Astrocyte (in vitro differentiated cells and primary cell): ENCODE data around the gene RCAN2. TPM values are rescaled to one million over a fixed set of nuclear protein-coding genes. Genes with fewer than 3 reads are reported as not detected.
A peak's percentile ranks its signal among the peaks of the same experiment; 100 is the strongest.

Experiments
- DNase-seq: peaks from one replicate; pipeline ENCODE4 v3.0.0-alpha.2; 2010; ENCODE audit warnings: low read depth
- FAIRE-seq: peaks from 2 replicates; lab custom pipeline; 2011; peaks lifted over from hg19 to GRCh38; lab: Jason Lieb, UNC
- H2AFZ ChIP-seq: 2 replicates; pipeline ENCODE4 v1.6.0; 2012; ENCODE audit warnings: low read depth, low read length, inconsistent platforms
- H3K27ac ChIP-seq: 2 replicates; pipeline ENCODE4 v1.5.1; 2011; ENCODE audit warnings: low read depth, low read length, inconsistent platforms
- H3K27me3 ChIP-seq: 2 replicates; pipeline ENCODE4 v1.6.0; 2011; ENCODE audit warnings: low read length, inconsistent platforms; ENCODE audit not compliant: insufficient read depth
- H3K36me3 ChIP-seq: 2 replicates; pipeline ENCODE4 v1.5.1; 2011; ENCODE audit warnings: low read length, inconsistent platforms; ENCODE audit not compliant: insufficient read depth
- H3K4me1 ChIP-seq: 2 replicates; pipeline ENCODE4 v1.5.1; 2011; ENCODE audit warnings: low read length, inconsistent platforms; ENCODE audit not compliant: insufficient read depth
- H3K4me2 ChIP-seq: 2 replicates; pipeline ENCODE4 v1.6.0; 2012; ENCODE audit warnings: low read length, inconsistent platforms
- H3K4me3 ChIP-seq: 2 replicates; pipeline ENCODE4 v1.5.1; 2011; ENCODE audit warnings: low read depth, mild to moderate bottlenecking, low read length, inconsistent platforms; ENCODE audit not compliant: insufficient read depth
- H3K79me2 ChIP-seq: 2 replicates; pipeline ENCODE4 v1.6.0; 2012; ENCODE audit warnings: mild to moderate bottlenecking, low read length, inconsistent platforms; ENCODE audit not compliant: insufficient read depth
- H3K9ac ChIP-seq: 2 replicates; pipeline ENCODE4 v1.6.0; 2012; ENCODE audit warnings: mild to moderate bottlenecking, low read length, inconsistent platforms
- H3K9me3 ChIP-seq: 2 replicates; pipeline ENCODE4 v1.5.1; 2012; ENCODE audit warnings: low read depth, mild to moderate bottlenecking, low read length, inconsistent platforms; ENCODE audit not compliant: insufficient read depth
- H4K20me1 ChIP-seq: 2 replicates; pipeline ENCODE4 v1.6.0; 2012; ENCODE audit warnings: low read length, inconsistent platforms; ENCODE audit not compliant: insufficient read depth
- H3K27ac Mint-ChIP-seq: one replicate; pipeline ENCODE4 v1.8.0; 2021; ENCODE audit warnings: mild to moderate bottlenecking, mixed read lengths; ENCODE audit not compliant: unreplicated experiment
- H3K27me3 Mint-ChIP-seq: one replicate; pipeline ENCODE4 v1.8.0; 2021; ENCODE audit warnings: low read depth, mixed read lengths; ENCODE audit not compliant: unreplicated experiment
- H3K36me3 Mint-ChIP-seq: one replicate; pipeline ENCODE4 v1.8.0; 2021; ENCODE audit warnings: low read depth, mixed read lengths; ENCODE audit not compliant: unreplicated experiment
- H3K4me1 Mint-ChIP-seq: one replicate; pipeline ENCODE4 v1.8.0; 2021; ENCODE audit warnings: low read depth, mixed read lengths; ENCODE audit not compliant: unreplicated experiment
- H3K4me3 Mint-ChIP-seq: one replicate; pipeline ENCODE4 v1.8.0; 2021; ENCODE audit warnings: mild to moderate bottlenecking, moderate library complexity, mixed read lengths; ENCODE audit not compliant: unreplicated experiment
- H3K9me3 Mint-ChIP-seq: one replicate; pipeline ENCODE4 v1.8.0; 2021; ENCODE audit warnings: mild to moderate bottlenecking, mixed read lengths; ENCODE audit not compliant: unreplicated experiment
- CTCF ChIP-seq: IDR thresholded peaks from 2 replicates; pipeline ENCODE4 v1.5.1; 2011; ENCODE audit warnings: low read depth, mild to moderate bottlenecking, inconsistent platforms, low read length, moderate library complexity; ENCODE audit not compliant: insufficient read depth
- EZH2 ChIP-seq: IDR thresholded peaks from 2 replicates; pipeline ENCODE4 v1.6.1; 2012; ENCODE audit warnings: mild to moderate bottlenecking, low read length, inconsistent platforms; ENCODE audit not compliant: insufficient read depth
- total RNA-seq: library from RNA; stranded (reverse); gene quantifications from 2 replicates; pipeline ENCODE4 v1.2.1, GENCODE V29; 2021

RCAN2 gene
- total RNA-seq, 1 donor from 2014 or later = 10.6 TPM

GRCh38 chr6:46186583-46186982 is 304.7 kb downstream of the RCAN2 start:
- Histone ChIP-seq H3K36me3 (no peaks in the 10 kb centered on the region), H2AFZ (no peak overlapping the region), H4K20me1 (no peaks in the 10 kb centered on the region), H3K27me3 (no peaks in the 10 kb centered on the region), H3K4me1 (peaks cover 10% of the 10 kb centered on the region), H3K27ac (no peak overlapping the region), H3K9me3 (no peaks in the 10 kb centered on the region), H3K79me2 (no peaks in the 10 kb centered on the region), H3K4me2 (no peak overlapping the region), H3K9ac (no peak overlapping the region), H3K4me3 (no peak overlapping the region)
- Mint-ChIP-seq H3K36me3 (no peaks in the 10 kb centered on the region), H3K4me3 (no peak overlapping the region), H3K27me3 (no peaks in the 10 kb centered on the region), H3K4me1 (peaks cover 2% of the 10 kb centered on the region), H3K27ac (no peak overlapping the region), H3K9me3 (no peaks in the 10 kb centered on the region)
- DNase-seq (peak; percentile 13), FAIRE-seq (no peak)
- no peak for TF ChIP-seq EZH2
- TF ChIP-seq CTCF = no peak

- Histone ChIP-seq H3K36me3 (no peaks in the 10 kb centered on the region), H3K9me3 (no peaks in the 10 kb centered on the region), H3K9ac (no peak overlapping the region), H3K4me1 (peaks cover 10% of the 10 kb centered on the region), H3K27me3 (no peaks in the 10 kb centered on the region), H2AFZ (no peak overlapping the region), H3K4me3 (no peak overlapping the region), H4K20me1 (no peaks in the 10 kb centered on the region), H3K27ac (peak overlapping the region; percentile 33), H3K79me2 (no peaks in the 10 kb centered on the region), H3K4me2 (peak overlapping the region; percentile 52)
- H3K9me3 Mint-ChIP-seq = no peaks in the 10 kb centered on the region
- FAIRE-seq = peak; percentile 91
- DNase-seq = peak; percentile 91
- H3K4me1 Mint-ChIP-seq = no peaks in the 10 kb centered on the region
- H3K27ac Mint-ChIP-seq = no peak overlapping the region
- H3K27me3 Mint-ChIP-seq = peaks cover 1% of the 10 kb centered on the region
- no peak overlapping the region for H3K4me3 Mint-ChIP-seq
- H3K36me3 Mint-ChIP-seq = no peaks in the 10 kb centered on the region
- peak; percentile 14 for TF ChIP-seq CTCF
- no peak for TF ChIP-seq EZH2
Measured at GRCh38 chr6:46184114-46184513, 307.1 kb downstream of the RCAN2 start.

- peaks cover 14% of the 10 kb centered on the region for H3K27me3 ChIP-seq
- no peak overlapping the region for H3K27ac ChIP-seq
- Mint-ChIP-seq H3K27ac (no peak overlapping the region), H3K9me3 (peaks cover 2% of the 10 kb centered on the region), H3K27me3 (peaks cover 13% of the 10 kb centered on the region), H3K4me3 (no peak overlapping the region), H3K36me3 (no peaks in the 10 kb centered on the region), H3K4me1 (no peaks in the 10 kb centered on the region)
- H2AFZ ChIP-seq = no peak overlapping the region
- H3K36me3 ChIP-seq = no peaks in the 10 kb centered on the region
- no peak overlapping the region for H3K4me2 ChIP-seq
- no peaks in the 10 kb centered on the region for H3K9me3 ChIP-seq
- no peaks in the 10 kb centered on the region for H4K20me1 ChIP-seq
- H3K4me3 ChIP-seq = no peak overlapping the region
- H3K79me2 ChIP-seq = no peaks in the 10 kb centered on the region
- DNase-seq (no peak), FAIRE-seq (no peak)
- H3K9ac ChIP-seq = no peak overlapping the region
- H3K4me1 ChIP-seq = no peaks in the 10 kb centered on the region
- no peak for TF ChIP-seq EZH2
- no peak for TF ChIP-seq CTCF
Measured at GRCh38 chr6:46175976-46176375, 315.3 kb downstream of the RCAN2 start.
